GM13976 (cell line): ENCODE data around the gene DLK1.

Experiments
- DNase-seq: peaks from one replicate; pipeline ENCODE4 v3.0.0; 2012; ENCODE audit warnings: low spot score
- in situ Hi-C: fragments of 300-500 bp; cut with MboI; formaldehyde crosslinking; loops from one replicate; pipeline ENCODE4 v1.12.0; 2022; ENCODE audit warnings: low sequenced_read_pairs, mixed read lengths, inconsistent platforms; ENCODE audit not compliant: unreplicated experiment
- TF ChIP-seq, protein P1 (sequence below): IDR thresholded peaks from 2 replicates; pipeline ENCODE4 v1.5.1; 2012; ENCODE audit warnings: borderline replicate concordance, mild to moderate bottlenecking; ENCODE audit not compliant: insufficient read depth; ENCODE audit errors: extremely low read depth, missing control alignments, control extremely low read depth

DLK1 gene

DNA sequence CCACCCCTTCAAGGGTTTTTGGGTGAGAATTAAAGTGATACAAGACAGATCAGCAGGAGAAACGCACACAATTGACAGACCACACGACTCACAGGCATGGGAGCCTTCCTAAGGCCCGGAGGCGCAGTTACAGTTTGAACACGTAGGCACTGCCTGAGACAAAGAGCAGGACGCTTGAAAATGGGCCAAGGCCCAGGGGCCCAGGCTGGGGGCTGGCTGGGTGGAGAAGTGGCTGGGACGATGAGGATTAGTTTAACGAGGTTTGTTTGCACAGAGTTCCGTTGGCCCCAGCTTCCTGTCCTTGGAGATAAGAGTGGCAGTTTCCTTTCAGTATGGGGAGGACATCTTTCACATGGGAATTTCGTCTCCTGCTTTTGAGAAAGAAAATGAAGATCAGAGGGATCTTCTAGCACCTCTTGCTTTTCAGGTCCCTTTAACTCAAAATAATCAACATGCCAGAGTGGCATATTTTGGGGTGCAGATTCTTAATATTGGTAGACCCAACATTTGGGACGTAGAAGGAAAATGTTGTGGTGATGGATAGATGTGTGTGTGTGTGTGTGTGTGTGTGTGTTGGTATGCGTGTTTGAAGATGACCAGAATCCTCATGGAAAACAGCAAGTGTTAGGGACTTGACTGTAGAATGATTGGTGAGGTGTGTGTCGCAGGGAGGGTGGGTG lies 44.6 kb downstream of the DLK1 start:
- TF ChIP-seq, protein P1, sequence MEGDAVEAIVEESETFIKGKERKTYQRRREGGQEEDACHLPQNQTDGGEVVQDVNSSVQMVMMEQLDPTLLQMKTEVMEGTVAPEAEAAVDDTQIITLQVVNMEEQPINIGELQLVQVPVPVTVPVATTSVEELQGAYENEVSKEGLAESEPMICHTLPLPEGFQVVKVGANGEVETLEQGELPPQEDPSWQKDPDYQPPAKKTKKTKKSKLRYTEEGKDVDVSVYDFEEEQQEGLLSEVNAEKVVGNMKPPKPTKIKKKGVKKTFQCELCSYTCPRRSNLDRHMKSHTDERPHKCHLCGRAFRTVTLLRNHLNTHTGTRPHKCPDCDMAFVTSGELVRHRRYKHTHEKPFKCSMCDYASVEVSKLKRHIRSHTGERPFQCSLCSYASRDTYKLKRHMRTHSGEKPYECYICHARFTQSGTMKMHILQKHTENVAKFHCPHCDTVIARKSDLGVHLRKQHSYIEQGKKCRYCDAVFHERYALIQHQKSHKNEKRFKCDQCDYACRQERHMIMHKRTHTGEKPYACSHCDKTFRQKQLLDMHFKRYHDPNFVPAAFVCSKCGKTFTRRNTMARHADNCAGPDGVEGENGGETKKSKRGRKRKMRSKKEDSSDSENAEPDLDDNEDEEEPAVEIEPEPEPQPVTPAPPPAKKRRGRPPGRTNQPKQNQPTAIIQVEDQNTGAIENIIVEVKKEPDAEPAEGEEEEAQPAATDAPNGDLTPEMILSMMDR: no peak
- in situ Hi-C loops: no loop called here
- no peak for DNase-seq

DNA sequence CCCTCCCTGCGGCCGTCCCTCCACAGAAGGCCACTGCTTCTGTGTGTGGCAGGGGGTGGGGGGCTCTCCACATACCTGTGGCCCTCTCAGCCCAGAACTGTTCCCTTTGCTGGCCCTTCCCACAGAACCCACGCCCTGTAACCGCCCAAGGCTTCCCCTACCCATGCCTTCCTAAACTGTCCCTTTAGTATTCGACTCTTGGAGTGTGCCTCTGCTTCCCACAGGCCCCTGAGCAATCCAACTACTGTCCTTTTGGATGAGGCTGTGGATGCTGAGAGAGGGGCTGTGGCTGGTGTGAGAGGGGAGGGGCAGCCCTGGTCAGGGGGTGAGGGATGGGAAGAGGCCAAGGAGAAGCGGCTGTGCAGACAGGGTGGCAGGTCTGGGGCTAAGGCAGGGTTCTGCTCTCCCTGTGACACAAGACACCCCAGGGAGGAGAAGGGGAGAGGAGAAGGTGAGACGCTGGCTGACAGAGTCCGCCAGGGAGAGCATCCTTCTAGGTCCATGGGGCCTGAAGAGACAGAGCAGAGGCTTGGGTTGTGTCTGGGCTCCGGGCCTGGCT lies 46.0 kb downstream of the DLK1 start:
- no peak for DNase-seq
- TF ChIP-seq, protein P1: no peak
- in situ Hi-C loops: no loop called here

DNA sequence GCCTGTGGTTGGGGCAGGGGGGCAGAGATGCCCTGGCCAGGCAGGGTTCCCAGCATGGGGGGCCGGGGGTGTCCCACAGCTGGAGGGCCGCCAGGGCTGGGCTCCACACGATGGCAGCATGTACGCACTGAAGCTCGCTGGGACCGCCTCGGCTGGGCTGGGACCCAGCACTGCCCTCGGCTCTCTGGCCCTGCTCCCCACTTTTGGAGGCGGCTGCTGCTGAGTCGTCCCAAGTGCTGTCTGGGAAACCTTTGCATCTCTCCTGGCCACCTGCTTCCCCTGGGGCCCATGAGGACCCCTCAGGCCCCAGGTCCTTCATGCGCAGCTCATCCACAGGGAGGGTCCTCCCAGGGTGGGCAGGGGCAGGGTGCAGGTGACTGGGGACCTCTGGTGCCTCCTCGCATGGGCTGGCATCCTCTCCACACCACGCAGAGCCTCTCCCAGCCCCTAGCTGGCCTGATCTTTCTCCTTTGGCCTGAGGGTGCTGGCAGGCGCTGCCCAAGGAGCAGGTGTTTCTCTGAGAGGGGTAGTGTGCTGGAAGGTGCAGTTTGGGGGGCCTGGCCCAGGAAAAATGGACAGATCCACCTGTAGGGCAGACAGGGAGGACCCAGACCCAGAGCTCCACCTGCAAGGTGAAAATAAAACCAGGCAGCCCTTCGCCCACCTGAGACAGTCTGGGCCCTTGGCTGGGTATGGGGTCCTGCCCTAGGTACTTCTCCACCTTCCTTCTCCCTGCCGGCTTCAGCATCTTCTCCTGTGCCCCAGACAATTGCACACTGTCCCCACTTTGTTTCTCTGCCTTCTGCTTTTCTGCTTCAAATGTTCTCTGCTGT lies 46.9 kb downstream of the DLK1 start:
- in situ Hi-C loops: no loop called here
- no peak for DNase-seq

DNA sequence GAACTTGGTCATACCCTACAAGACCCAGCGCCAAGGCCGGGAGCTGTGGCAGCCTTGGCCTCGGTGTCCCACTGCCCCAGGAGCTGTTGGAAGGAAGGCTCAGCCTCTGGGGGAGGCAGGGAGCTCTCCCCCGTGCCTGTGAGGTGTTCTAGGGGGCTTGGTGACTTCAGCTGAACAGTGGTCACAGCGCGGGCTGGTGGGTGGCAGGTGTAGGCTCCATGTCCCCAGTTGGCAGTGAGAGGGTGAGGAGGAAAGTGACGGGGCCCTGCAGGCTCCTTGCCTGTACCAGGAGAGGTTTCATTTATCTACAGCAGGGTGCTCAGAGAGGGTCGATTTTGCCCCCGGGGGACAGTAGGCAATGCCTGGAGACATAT lies 47.5 kb downstream of the DLK1 start:
- TF ChIP-seq, protein P1: no peak
- in situ Hi-C loops: no loop called here
- no peak for DNase-seq

More for the DNA sequence above, 46.9 kb downstream of the DLK1 start:
- TF ChIP-seq, protein P1: no peak

DNA sequence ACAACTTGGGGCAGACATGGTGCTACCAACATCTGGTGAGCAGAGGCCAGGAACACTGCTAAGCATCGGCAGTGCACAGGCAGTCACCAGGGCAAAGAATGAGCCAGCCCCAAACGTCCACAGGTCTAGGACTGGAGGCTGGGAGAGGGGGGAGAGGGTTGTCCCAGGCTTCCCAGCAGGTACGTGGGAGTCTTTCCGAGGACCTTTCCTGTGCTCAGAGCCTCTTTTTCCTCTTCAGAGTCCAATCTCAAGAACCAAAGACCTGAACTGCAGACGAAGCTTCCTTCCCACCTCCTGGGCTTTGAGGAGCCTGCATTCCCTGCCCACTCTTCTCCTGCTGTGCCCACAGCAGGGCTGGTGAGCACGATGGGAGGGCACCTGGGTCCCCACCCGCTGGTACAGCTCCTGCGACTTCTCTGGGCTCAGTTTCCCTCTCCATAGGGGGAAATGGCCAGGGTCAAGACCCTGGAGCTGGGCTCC lies 48.7 kb downstream of the DLK1 start:
- in situ Hi-C loops: no loop called here
- peak; percentile 25 for DNase-seq
- TF ChIP-seq, protein P1: no peak

DNA sequence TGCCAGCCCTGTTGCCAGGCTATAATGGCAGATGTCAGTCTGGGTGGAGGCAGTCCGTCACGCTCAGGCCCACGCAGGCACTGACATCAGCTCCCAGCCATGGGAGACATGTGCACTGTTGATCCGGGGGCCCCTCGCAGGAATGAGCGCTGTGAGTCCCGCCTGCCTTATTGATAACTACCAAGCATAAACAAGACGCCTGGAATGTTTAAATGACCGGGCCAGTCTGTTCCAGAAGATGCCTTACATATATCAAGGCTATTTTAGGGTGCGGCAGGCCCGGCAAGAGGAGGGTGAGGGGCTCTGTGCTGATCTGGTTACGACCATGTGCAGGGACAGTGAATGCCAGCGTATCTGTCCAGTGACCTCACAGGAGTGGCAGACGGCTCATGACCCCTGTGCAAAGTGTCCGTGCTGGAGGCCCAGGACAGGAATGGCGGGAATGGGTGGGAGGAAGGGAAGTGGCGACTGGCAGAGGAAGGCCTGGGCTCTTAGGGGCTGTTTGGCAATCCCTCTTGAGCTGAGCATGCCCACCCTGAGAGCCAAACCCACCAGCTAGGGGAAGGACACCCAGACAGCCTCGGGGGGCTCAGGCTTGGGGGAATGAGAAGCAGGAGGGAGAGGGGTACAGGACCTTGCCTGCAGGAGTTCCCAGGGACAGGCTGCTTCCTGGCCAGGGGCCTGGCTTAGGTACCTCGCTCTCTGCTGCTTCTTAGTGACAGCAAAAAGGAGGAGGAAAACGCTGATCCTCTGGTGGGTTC lies 49.3 kb downstream of the DLK1 start:
- in situ Hi-C loops: no loop called here
- TF ChIP-seq, protein P1: no peak
- peak; percentile 27 for DNase-seq
